HG03439 (cell line): ENCODE data around the gene OSBPL1A.

Source experiments
- ATAC-seq: cut with Tn5 transposase; IDR thresholded peaks from one replicate; pipeline ENCODE4 v1.9.1; 2021; ENCODE audit warnings: mild to moderate bottlenecking, moderate library complexity; ENCODE audit not compliant: unreplicated experiment

OSBPL1A gene

DNA sequence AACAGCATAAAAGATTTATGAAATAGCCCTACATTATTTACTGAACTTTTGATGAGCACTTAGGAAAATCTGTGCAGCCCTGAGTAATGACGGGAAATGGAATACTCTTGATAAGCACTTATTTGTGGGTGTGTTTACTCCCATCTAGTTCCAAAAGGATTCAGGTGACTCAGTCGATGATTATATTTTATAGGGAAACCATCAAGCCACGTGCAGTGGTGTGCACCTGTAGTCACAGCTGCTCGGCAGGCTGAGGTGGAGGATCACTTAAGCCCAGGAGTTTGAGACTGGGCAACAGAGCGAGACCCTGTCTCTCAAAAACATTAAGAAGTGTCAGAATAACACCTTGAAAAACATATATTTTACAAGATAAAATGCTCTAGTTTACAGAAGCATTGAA, 166.9 kb downstream of the OSBPL1A start:
- ATAC-seq, result no peak

DNA sequence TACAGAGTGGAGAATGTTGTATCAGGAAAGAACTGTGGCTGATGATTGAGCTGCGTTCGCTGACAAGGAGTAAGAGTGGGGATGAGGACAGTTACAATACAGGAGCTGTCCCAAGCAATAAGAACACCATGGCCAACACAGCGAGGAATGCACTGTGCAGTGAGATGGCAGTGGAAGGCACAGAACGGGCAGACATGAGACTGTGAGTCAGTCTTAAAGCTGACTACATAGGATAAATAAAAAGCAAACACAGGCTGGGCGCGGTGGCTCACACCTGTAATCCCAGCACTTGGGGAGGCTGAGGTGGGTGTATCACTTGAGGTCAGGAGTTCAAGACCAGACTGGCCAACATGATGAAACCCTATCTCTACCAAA, 169.0 kb downstream of the OSBPL1A start:
- no peak for ATAC-seq

DNA sequence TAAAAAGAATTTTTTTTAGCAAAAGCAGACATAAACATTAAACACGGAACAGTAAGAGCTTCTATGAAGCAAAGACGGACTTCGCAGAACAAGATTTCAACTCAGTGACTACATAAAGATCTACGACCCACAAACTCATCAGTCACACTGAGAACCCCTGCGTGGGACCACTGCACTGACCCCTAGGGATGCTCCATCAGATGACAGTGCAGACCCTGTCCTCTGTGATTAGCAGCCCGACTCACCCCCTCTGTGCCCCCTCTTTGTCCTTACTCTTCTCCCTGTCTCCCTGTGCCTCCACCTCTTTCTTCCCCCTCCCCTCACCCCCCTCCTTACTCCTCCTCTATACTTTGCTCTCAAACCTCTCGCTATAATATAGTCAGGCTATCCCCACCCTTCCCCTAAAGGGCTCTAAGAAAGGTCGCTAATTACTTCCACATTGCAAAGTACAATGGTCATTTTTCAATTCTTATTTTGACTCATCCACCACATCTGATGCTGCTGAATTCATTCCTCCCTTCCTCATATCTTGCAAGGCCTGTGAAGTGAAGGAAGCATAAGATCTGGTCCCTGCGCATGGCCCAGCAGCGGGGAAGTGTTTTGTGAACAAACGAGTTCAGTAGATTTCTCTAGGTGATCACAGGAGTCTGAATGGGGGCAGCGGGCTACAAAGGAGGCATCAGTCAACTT, 169.5 kb downstream of the OSBPL1A start:
- no peak for ATAC-seq

DNA sequence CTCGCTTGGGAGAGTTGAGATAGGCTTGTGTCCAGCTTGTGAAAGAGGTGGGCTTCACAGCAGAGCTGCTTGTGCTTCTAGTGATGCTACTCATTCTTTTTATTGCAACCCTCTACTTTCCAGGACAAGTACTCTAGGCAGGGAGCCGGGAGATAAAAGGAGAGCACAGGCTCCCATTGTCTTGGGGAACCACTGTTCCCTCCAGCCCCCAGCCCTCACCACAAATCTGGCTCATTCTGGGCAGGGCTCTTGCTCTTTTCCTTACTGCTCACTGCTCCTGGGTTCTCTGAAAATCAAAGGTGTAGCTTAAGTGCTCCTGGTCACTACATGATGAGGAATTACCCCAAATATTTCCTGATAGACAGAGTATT, 177.3 kb downstream of the OSBPL1A start:
- no peak for ATAC-seq

DNA sequence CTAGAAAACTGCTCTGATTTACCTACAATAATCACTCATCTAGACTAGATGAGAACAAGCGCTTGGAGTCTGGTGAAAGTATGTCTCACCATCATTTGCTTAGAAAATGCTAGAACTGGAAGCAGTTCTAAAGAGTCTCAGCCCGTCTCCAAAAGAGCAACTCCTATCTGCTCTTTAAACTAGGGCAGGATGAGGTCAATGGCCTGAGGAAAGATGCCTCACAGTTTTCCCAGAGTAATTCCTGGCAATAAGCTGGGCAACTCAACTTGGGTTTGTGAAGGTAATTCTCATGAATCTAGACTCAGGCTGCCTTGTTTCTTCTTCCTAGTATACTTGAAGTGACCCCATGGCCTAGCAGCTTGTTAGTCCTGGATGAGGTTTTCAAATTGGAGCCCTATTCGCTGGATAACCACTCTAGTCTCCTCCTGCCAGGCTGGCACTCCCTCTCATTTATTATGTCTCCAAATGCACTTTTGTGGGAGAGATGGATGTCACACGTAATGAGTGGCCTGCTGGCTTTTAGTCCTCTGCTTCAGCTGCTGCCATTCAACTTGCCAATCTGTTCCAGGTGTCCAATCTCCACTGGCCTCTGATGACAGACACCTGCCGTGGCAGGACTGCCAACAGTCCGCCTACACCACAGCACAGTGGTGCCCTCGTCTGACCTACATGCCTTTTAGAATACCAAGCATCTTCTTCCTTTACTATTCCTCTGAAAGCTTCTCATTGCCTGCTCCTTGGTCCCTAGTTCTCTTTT, 177.9 kb downstream of the OSBPL1A start:
- no peak for ATAC-seq

DNA sequence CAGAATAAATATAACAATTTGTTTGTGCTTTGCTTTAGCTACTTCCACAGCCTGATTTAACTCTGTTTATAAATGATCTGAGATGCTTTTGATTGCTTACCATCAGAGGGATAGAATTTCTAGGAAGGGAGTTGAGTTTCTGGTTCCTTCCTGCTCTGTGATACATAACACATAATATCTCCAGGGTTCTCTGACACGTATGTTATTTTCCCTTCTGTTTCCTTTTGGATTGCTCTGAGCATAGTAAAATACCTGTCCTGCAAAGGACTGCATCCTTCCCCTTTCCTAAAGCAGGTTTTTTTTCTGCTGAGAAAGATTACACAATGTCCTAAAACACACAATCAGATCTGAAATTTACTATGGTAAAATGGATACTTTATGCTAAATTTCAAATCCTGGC, 182.7 kb downstream of the OSBPL1A start:
- no peak for ATAC-seq

DNA sequence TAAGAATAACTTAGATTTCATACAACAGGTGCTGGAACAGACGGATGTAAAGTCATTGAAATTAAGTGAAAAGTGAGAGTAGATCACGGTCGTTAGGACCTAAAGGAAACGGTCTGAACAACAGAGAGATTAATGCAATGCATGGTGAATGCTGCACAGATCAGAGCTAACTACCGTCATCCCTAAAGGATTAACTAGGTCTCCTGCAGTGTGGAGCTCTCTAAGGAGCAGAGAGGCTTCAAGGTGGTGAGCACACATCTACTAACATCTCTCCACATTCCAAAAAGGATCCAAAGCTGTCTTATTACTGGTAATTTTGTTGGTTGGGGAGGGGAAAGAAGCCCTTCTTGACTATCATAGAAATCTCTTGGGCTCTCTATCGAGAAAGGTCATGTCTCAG, 183.5 kb downstream of the OSBPL1A start:
- no peak for ATAC-seq

DNA sequence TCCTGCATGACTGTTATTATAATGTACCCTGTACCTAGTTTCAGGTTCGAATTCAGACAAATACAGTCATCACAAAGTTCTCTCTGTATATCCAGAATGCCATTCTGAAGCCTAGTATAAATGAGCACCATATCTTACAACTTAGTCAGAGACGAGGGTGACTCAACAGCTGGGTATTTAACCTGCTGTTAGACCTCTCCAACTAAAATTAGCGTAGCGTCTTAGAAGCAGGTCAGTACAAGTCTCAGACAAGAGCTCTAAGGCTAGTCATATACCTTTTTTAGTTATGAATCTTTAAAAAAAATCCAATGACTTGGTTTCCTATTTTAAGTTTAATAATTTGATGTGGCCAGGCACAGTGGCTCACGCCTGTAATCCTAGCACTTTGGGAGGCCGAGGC, 184.7 kb downstream of the OSBPL1A start:
- ATAC-seq, result no peak

- no peak for ATAC-seq
Observed at GRCh38 chr18:24209558-24209957, 188.1 kb downstream of the OSBPL1A start.

- ATAC-seq, result no peak
Observed at GRCh38 chr18:24208270-24209035, 189.2 kb downstream of the OSBPL1A start.

GRCh38 chr18:24204904-24205303, 192.7 kb downstream of the OSBPL1A start:
- ATAC-seq, result no peak

- ATAC-seq, result no peak
Observed at GRCh38 chr18:24201699-24202687, 195.6 kb downstream of the OSBPL1A start.

DNA sequence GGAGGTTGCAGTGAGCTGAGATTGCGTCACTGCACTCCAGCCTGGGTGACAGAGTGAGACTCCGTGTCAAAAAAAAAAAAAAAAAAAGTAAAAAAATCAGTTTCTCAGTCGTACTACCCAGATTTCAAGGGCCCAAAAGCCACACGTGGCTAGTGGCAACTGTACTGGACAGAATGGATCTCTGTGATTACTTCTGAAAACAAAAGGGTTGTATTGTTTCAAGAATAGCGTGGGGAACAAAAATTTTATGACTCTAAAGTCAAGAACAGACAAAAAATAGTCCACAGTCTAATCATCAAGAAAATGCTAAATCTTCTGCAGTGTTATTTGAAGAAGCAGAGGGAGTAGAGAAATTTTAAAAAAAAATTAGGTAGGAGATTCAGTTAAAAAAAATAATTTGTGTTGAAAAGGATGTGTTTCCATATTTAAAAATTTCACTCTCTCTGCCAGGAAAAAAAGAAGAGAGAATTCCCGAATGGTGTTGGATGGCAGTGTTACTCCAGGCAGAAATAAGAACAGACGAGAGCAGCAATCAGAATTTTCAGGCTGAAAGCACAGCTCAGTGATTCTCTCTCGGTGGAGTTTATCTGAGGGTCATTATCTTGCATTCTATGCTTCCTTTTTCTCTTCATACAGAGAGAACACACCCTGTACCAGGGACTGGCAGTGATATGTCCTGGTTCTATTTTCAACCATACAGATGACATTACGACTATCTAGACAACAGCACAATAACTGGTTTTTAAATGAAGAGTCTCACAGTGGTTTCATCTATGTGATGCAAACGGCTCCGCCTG, 196.9 kb downstream of the OSBPL1A start:
- no peak for ATAC-seq

DNA sequence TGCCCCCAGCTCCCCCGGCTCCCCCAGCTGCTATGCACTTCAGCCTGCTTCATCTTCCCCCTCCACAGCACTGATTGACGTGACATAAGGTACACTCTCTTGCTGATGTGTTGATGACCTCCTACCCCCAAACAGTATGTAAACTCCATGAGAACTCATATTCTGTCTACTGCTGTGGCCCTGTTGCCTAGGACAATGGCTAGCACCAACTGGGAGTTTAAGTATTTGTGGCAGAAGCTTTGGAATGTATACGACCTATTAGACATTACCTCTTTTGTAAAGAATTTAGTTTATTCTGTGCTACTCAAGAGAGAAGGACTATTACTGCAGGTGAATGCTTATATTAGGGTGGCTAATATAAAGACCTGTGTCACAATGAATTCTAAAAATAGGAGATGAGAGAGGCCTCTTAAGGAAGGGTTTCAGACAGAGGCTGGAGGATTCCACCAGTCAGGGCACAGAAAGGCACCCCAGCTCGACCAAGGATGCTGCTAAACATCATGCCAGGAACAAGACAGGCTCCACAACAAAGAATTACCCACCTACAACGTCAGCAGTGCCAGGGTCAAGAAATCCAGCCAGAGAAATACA, 198.2 kb downstream of the OSBPL1A start:
- ATAC-seq, result no peak

DNA sequence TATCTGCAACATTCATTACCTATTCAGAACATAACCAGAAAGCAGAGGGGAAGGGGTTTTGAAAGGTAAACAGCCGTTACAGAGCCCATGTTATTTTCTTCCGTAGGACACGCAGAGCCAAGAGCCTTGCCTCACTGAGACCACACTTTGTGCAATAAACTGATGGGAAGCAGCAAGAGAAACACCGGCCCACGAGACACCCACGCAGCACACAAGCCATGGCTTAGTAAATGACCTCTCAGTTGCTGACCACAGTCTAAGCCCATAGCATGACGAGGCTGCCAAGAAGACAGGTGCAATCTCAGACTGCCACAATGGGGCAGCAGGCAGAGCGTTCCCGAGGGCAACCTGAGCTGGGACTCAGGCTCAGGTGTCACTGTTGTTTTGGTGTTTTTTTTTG, 199.2 kb downstream of the OSBPL1A start:
- ATAC-seq, result no peak

DNA sequence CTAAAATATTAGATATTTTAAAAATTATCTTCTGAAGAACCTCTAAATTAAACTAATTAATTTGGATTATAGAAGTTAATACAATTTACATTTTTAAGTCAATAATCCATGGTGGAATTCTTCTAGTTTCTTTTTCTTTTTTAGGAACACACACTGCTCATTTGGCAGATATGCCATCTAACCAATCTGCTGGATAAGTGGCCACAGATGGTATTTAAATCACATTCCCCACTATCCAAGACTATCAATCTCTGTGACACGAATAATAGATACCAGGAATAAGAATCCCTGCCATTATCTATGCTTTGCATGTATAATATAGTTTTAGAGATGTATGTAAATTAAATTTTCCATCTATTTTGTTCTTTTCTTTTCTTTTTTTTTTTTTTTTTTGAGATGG, 200.2 kb downstream of the OSBPL1A start:
- no peak for ATAC-seq

DNA sequence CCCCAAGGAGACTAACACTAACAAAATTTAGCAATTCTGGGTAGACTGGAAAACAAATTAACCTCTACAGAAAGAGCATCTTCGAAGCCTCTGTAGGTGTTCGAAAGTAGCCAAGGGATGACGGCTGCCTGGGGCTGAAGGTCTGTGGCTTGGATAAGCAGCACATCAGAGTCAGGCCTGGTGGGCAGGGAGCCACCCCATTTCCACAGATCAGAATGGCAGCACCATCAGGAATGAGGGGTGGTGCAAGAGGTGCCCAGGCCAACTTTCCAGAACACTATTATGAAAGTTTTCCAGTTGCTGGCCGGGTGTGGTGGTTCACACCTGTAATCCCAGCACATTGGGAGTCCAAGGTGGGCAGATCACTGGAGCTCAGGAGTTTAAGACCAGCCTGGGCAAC, 200.9 kb downstream of the OSBPL1A start:
- no peak for ATAC-seq

- no peak for ATAC-seq
Observed at GRCh38 chr18:24195296-24196053, 202.1 kb downstream of the OSBPL1A start.

DNA sequence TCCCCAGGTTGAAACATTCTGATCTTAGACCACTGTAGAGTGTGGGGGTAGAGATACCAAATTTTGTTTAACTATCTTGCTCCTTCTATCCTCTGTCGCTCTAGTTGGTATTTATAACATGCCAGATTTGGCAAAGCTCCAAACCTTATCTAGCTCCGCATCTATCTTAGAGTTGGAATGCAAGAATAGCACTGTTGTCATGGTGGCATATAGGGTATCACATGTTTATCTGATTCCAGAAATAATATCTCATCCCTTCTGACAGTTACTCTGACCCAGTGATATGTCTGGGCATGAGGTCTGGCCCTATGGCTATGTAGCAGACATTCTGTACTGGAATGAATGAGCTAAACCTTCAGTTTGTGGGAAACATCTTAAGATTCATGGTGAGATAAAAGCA, 207.0 kb downstream of the OSBPL1A start:
- no peak for ATAC-seq
